WERI-Rb-1 (cell line): Measurements from ENCODE around the gene ZNF132.

ENCODE experiments used
- DNase-seq: peaks from one replicate; pipeline ENCODE4 v3.0.0-alpha.2; 2020
- H3K27ac ChIP-seq: fragments of 250-450 bp; sonication (Bioruptor Pico); 2 replicates; pipeline ENCODE4 v1.5.1; 2020; ENCODE audit warnings: mild to moderate bottlenecking, moderate library complexity
- H3K27me3 ChIP-seq: fragments of 250-450 bp; sonication (Bioruptor Pico); 2 replicates; pipeline ENCODE4 v1.5.1; 2021; ENCODE audit warnings: mild to moderate bottlenecking, low read depth, moderate library complexity; ENCODE audit not compliant: insufficient read depth, severe bottlenecking
- H3K36me3 ChIP-seq: fragments of 250-450 bp; sonication (Bioruptor Pico); 2 replicates; pipeline ENCODE4 v1.5.1; 2020; ENCODE audit warnings: mild to moderate bottlenecking, moderate library complexity
- H3K4me3 ChIP-seq: 2 replicates; pipeline ENCODE4 v1.5.1; 2011; ENCODE audit warnings: low read depth, mild to moderate bottlenecking, control low read depth, low read length
- H3K9me3 ChIP-seq: fragments of 250-450 bp; sonication (Bioruptor Pico); 2 replicates; pipeline ENCODE4 v1.5.1; 2021; ENCODE audit warnings: mild to moderate bottlenecking, moderate library complexity; ENCODE audit not compliant: severe bottlenecking
- TF ChIP-seq, protein P1 (sequence below): IDR thresholded peaks from 2 replicates; pipeline ENCODE4 v1.5.1; 2011; ENCODE audit warnings: low read depth, mild to moderate bottlenecking, control low read depth, inconsistent platforms, low read length

The ZNF132 gene

DNA sequence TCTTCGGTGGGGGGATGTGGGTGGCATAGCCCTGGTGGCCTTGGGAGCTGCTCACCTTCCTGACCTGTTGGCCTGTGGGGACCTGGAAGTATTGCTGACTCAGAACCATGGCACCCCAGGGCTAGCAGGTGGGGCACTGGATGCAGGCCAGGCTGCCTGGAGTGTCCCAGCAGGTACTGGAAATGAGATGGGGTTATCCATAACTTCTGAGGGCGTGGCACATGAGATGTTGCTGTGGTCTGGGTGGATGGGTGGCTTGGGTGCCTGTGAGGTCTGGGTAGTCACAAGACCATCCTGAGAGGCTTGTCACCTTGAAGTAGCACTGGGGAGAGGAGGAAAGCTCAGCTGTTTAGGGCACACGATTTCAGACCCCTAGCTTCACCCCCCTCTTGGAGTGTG, 45.1 kb downstream of the ZNF132 start:
- H3K9me3 ChIP-seq: no peaks in the 10 kb centered on the region
- peaks cover 55% of the 10 kb centered on the region for H3K36me3 ChIP-seq
- H3K27me3 ChIP-seq: no peaks in the 10 kb centered on the region
- no peak for DNase-seq
- no peak overlapping the region for H3K4me3 ChIP-seq
- H3K27ac ChIP-seq: no peak overlapping the region
- TF ChIP-seq, protein P1, sequence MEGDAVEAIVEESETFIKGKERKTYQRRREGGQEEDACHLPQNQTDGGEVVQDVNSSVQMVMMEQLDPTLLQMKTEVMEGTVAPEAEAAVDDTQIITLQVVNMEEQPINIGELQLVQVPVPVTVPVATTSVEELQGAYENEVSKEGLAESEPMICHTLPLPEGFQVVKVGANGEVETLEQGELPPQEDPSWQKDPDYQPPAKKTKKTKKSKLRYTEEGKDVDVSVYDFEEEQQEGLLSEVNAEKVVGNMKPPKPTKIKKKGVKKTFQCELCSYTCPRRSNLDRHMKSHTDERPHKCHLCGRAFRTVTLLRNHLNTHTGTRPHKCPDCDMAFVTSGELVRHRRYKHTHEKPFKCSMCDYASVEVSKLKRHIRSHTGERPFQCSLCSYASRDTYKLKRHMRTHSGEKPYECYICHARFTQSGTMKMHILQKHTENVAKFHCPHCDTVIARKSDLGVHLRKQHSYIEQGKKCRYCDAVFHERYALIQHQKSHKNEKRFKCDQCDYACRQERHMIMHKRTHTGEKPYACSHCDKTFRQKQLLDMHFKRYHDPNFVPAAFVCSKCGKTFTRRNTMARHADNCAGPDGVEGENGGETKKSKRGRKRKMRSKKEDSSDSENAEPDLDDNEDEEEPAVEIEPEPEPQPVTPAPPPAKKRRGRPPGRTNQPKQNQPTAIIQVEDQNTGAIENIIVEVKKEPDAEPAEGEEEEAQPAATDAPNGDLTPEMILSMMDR: no peak

GRCh38 chr19:58393725-58394033, 46.3 kb downstream of the ZNF132 start:
- Histone ChIP-seq H3K36me3 (peaks cover 67% of the 10 kb centered on the region), H3K27ac (no peak overlapping the region), H3K9me3 (no peaks in the 10 kb centered on the region), H3K4me3 (no peak overlapping the region), H3K27me3 (no peaks in the 10 kb centered on the region)
- no peak for DNase-seq
- TF ChIP-seq, protein P1: no peak

GRCh38 chr19:58392945-58393724, 46.8 kb downstream of the ZNF132 start:
- H3K9me3 ChIP-seq: no peaks in the 10 kb centered on the region
- TF ChIP-seq, protein P1: no peak
- no peak for DNase-seq
- no peak overlapping the region for H3K4me3 ChIP-seq
- no peaks in the 10 kb centered on the region for H3K27me3 ChIP-seq
- peaks cover 72% of the 10 kb centered on the region for H3K36me3 ChIP-seq
- no peak overlapping the region for H3K27ac ChIP-seq

- TF ChIP-seq, protein P1: no peak
- peaks cover 50% of the 10 kb centered on the region for H3K36me3 ChIP-seq
Measured at GRCh38 chr19:58388175-58388526, 51.8 kb downstream of the ZNF132 start.

GRCh38 chr19:58387338-58388174, 52.4 kb downstream of the ZNF132 start:
- no peak for DNase-seq
- H3K27ac ChIP-seq: peak overlapping the region; percentile 98
- TF ChIP-seq, protein P1: no peak
- H3K27me3 ChIP-seq: no peaks in the 10 kb centered on the region
- H3K4me3 ChIP-seq: peak overlapping the region; percentile 98
- peaks cover 44% of the 10 kb centered on the region for H3K36me3 ChIP-seq
- H3K9me3 ChIP-seq: no peaks in the 10 kb centered on the region

More at GRCh38 chr19:58388175-58388526, 51.8 kb downstream of the ZNF132 start:
- no peak for DNase-seq
- H3K27ac ChIP-seq: no peak overlapping the region
- no peaks in the 10 kb centered on the region for H3K27me3 ChIP-seq
- H3K9me3 ChIP-seq: no peaks in the 10 kb centered on the region
- peak overlapping the region; percentile 98 for H3K4me3 ChIP-seq
